Measurements from ENCODE around the gene CTNNA1. TPM values are rescaled to one million over a fixed set of nuclear protein-coding genes. Genes with fewer than 3 reads are reported as not detected.
A peak's percentile ranks its signal among the peaks of the same experiment; 100 is the strongest.

Gene CTNNA1
- total and polyA plus RNA-seq, 2 donors (not counting 3 experiments of a cell fraction or from before 2014, with no cell fraction given) = 156 to 394 TPM

GRCh38 chr5:138927544-138927943, 174.3 kb downstream of the CTNNA1 start:
- H3K27me3 ChIP-seq (ENCODE audit: control insufficient read depth in 2 of 2, insufficient read depth in 2 of 2, low read length in 2 of 2) = no peaks in the 10 kb centered on the region
- no peaks in the 10 kb centered on the region for H3K9me1 ChIP-seq (replicated peaks; ENCODE audit: control insufficient read depth, extremely low read depth, insufficient read depth, low read length)
- H3K36me3 ChIP-seq (ENCODE audit: control insufficient read depth in 2 of 2, extremely low read depth in 1 of 2, insufficient read depth in 2 of 2, low read length in 2 of 2) = peaks cover 38 to 65% of the 10 kb centered on the region in 2 experiments
- intact Hi-C loops (cut with micrococcal nuclease) (no loop called here), dilution Hi-C loops (cut with MboI; ENCODE audit: extremely low pct_ligation_motif_present, low sequenced_read_pairs) (no loop called here)
- no TSS peak for BruUV-seq (replicated peaks)
- ChIA-PET POLR2A (no interaction called here), CTCF (interaction anchor here (1.5 to 1.6 kb wide), 2 partner anchors 27 to 138 kb away, joined by 3 to 5 read pairs; no protein-coding TSS in a partner anchor)
- H3K4me1 ChIP-seq (ENCODE audit: control insufficient read depth, extremely low read depth, insufficient read depth, low read length) = no peaks in the 10 kb centered on the region
- H4K20me1 ChIP-seq (replicated peaks; ENCODE audit: control insufficient read depth, extremely low read depth, insufficient read depth, low read length) = peaks cover 2% of the 10 kb centered on the region
- peaks cover 3% of the 10 kb centered on the region for H3K79me2 ChIP-seq (ENCODE audit: control insufficient read depth, insufficient read depth, low read length)
- H3K9ac ChIP-seq (replicated peaks; ENCODE audit: extremely low read depth, insufficient read depth, low read length) = no peak overlapping the region
- FAIRE-seq = no peak
- no peak for DNase-seq (ENCODE audit: low read depth, low spot score)
- H3K27ac ChIP-seq (ENCODE audit: insufficient read depth, low read depth, low read length) = no peak overlapping the region
- no peak for TF ChIP-seq CTCF (IDR thresholded peaks at IDR 0.05; ENCODE audit: extremely low read depth in 1 of 2, insufficient read depth in 1 of 2, low read depth in 1 of 2, low read length in 2 of 2)
- no peak for TF ChIP-seq EZH2 (IDR thresholded peaks at IDR 0.05; ENCODE audit: borderline replicate concordance, low read depth, low read length, severe bottlenecking)
- TF ChIP-seq JUN (IDR thresholded peaks at IDR 0.05; ENCODE audit: borderline replicate concordance, insufficient read depth, insufficient read length, low read depth) = no peak
- no peak overlapping the region for H3K4me3 ChIP-seq (replicated peaks in 1 of 3; ENCODE audit: insufficient read depth in 1 of 3, low read depth in 1 of 3, low read length in 3 of 3)
- no peaks in the 10 kb centered on the region for H3K9me3 ChIP-seq (replicated peaks; ENCODE audit: control insufficient read depth, insufficient read depth, low read length)
- no peak overlapping the region for H3K4me2 ChIP-seq (ENCODE audit: insufficient read depth, low read length)
- no peak overlapping the region for H2AFZ ChIP-seq (ENCODE audit: low read depth, low read length)

- intact Hi-C loops (cut with micrococcal nuclease) (no loop called here), dilution Hi-C loops (cut with MboI; ENCODE audit: extremely low pct_ligation_motif_present, low sequenced_read_pairs) (no loop called here)
- ChIA-PET POLR2A (no interaction called here), CTCF (interaction anchor here (1.5 to 1.6 kb wide), 2 partner anchors 28 to 138 kb away, joined by 3 to 5 read pairs; no protein-coding TSS in a partner anchor)
- no peak overlapping the region for H3K27ac ChIP-seq (ENCODE audit: insufficient read depth, low read depth, low read length)
- H3K9me1 ChIP-seq (replicated peaks; ENCODE audit: control insufficient read depth, extremely low read depth, insufficient read depth, low read length) = no peaks in the 10 kb centered on the region
- BruUV-seq (replicated peaks) = no TSS peak
- H3K36me3 ChIP-seq (ENCODE audit: control insufficient read depth in 2 of 2, extremely low read depth in 1 of 2, insufficient read depth in 2 of 2, low read length in 2 of 2) = peaks cover 38 to 70% of the 10 kb centered on the region in 2 experiments
- H4K20me1 ChIP-seq (replicated peaks; ENCODE audit: control insufficient read depth, extremely low read depth, insufficient read depth, low read length) = peaks cover 2% of the 10 kb centered on the region
- no peak overlapping the region for H2AFZ ChIP-seq (ENCODE audit: low read depth, low read length)
- no peak overlapping the region for H3K9ac ChIP-seq (replicated peaks; ENCODE audit: extremely low read depth, insufficient read depth, low read length)
- no peaks in the 10 kb centered on the region for H3K9me3 ChIP-seq (replicated peaks; ENCODE audit: control insufficient read depth, insufficient read depth, low read length)
- peaks cover 1% of the 10 kb centered on the region for H3K79me2 ChIP-seq (ENCODE audit: control insufficient read depth, insufficient read depth, low read length)
- FAIRE-seq = no peak
- no peak overlapping the region for H3K4me3 ChIP-seq (replicated peaks in 1 of 3; ENCODE audit: insufficient read depth in 1 of 3, low read depth in 1 of 3, low read length in 3 of 3)
- no peaks in the 10 kb centered on the region for H3K27me3 ChIP-seq (ENCODE audit: control insufficient read depth in 2 of 2, insufficient read depth in 2 of 2, low read length in 2 of 2)
- TF ChIP-seq MYC (IDR thresholded peaks at IDR 0.05; ENCODE audit: low read depth, low read length) (no peak), FOS (IDR thresholded peaks at IDR 0.05; ENCODE audit: borderline replicate concordance, insufficient read depth, low read length) (no peak), EZH2 (IDR thresholded peaks at IDR 0.05; ENCODE audit: borderline replicate concordance, low read depth, low read length, severe bottlenecking) (no peak), JUN (IDR thresholded peaks at IDR 0.05; ENCODE audit: borderline replicate concordance, insufficient read depth, insufficient read length, low read depth) (no peak), CTCF (IDR thresholded peaks at IDR 0.05; ENCODE audit: extremely low read depth in 1 of 2, insufficient read depth in 1 of 2, low read depth in 1 of 2, low read length in 2 of 2) (no peak), MAX (IDR thresholded peaks at IDR 0.05; ENCODE audit: insufficient read depth, insufficient read length) (no peak), GATA2 (IDR thresholded peaks at IDR 0.05; ENCODE audit: insufficient read depth, insufficient read length, low read depth, low read length) (no peak), POLR2A (IDR thresholded peaks at IDR 0.05; ENCODE audit: low read depth, low read length) (no peak)
- peak; percentile 73 for DNase-seq (ENCODE audit: low read depth, low spot score)
- H3K4me1 ChIP-seq (ENCODE audit: control insufficient read depth, extremely low read depth, insufficient read depth, low read length) = no peaks in the 10 kb centered on the region
- no peak overlapping the region for H3K4me2 ChIP-seq (ENCODE audit: insufficient read depth, low read length)
These were observed 174.8 kb downstream of the CTNNA1 start for GRCh38 chr5:138927979-138928378.

Data from endothelial cell of umbilical vein (primary cell).